Mesenchymal stem cell (in vitro differentiated cells and primary cell): ENCODE results near the gene RAMACL.
A peak's percentile ranks its signal among the peaks of the same experiment; 100 is the strongest.
"Not testable (repeated sequence)": the region's sequence is repeated elsewhere in the genome, so short reads cannot be mapped to it uniquely, and the experiment has no call there.

ENCODE experiments used
- DNase-seq: peaks from one replicate; pipeline ENCODE4 v3.0.0-alpha.2; 2013
- H2AFZ ChIP-seq: one replicate; pipeline ENCODE4 v1.6.1; 2013; ENCODE audit warnings: low read depth, mild to moderate bottlenecking, control low read depth, inconsistent platforms, low read length, moderate library complexity
- H2AK5ac ChIP-seq: 2 replicates; pipeline ENCODE4 v1.6.1; 2013; ENCODE audit warnings: low read length, moderate library complexity, mild to moderate bottlenecking, inconsistent platforms; ENCODE audit not compliant: severe bottlenecking
- H2BK120ac ChIP-seq: one replicate; pipeline ENCODE4 v1.6.1; 2013; ENCODE audit warnings: low read depth, mild to moderate bottlenecking, inconsistent platforms, low read length, moderate library complexity
- H2BK12ac ChIP-seq, 2 experiments: one replicate each; pipeline ENCODE4 v1.6.1; 2013; ENCODE audit warnings: inconsistent platforms in 2 of 2, low read length in 2 of 2, mild to moderate bottlenecking in 2 of 2, moderate library complexity in 2 of 2, control low read depth in 1 of 2
- H2BK15ac ChIP-seq: one replicate; pipeline ENCODE4 v1.6.1; 2013; ENCODE audit warnings: mild to moderate bottlenecking, low read depth, inconsistent platforms; ENCODE audit not compliant: poor library complexity, severe bottlenecking
- H2BK5ac ChIP-seq: 2 replicates; pipeline ENCODE4 v1.6.1; 2013; ENCODE audit warnings: low read depth, mild to moderate bottlenecking, low read length, control low read depth, inconsistent platforms; ENCODE audit not compliant: poor library complexity, severe bottlenecking
- H3K14ac ChIP-seq, 2 experiments: one replicate each; pipeline ENCODE4 v1.6.1; 2013; ENCODE audit warnings: inconsistent platforms in 2 of 2, low read length in 2 of 2, control low read depth in 1 of 2, mild to moderate bottlenecking in 1 of 2, moderate library complexity in 1 of 2
- H3K18ac ChIP-seq, 2 experiments: one replicate each; pipeline ENCODE4 v1.6.1; 2013; ENCODE audit warnings: inconsistent platforms in 2 of 2, low read length in 2 of 2, control low read depth in 1 of 2, low read depth in 1 of 2, mild to moderate bottlenecking in 1 of 2
- H3K23ac ChIP-seq, 2 experiments: one replicate each; pipeline ENCODE4 v1.6.1; 2013; ENCODE audit warnings: inconsistent platforms in 2 of 2, low read length in 2 of 2, mild to moderate bottlenecking in 2 of 2, moderate library complexity in 2 of 2, control low read depth in 1 of 2
- H3K27ac ChIP-seq: 2 replicates; pipeline ENCODE4 v1.5.1; 2013; ENCODE audit warnings: mild to moderate bottlenecking, moderate library complexity, low read length, control low read depth, inconsistent platforms; ENCODE audit not compliant: poor library complexity, severe bottlenecking
- H3K27me3 ChIP-seq, 2 experiments: 2 replicates each; pipeline versions ENCODE4 v1.6.1 to v1.7.0; 2013; ENCODE audit warnings: low read length in 2 of 2, mild to moderate bottlenecking in 2 of 2, moderate library complexity in 2 of 2, control low read depth in 1 of 2, inconsistent platforms in 1 of 2; ENCODE audit not compliant: control insufficient read depth in 1 of 2, insufficient read depth in 1 of 2
- H3K36me3 ChIP-seq, 2 experiments: 2 replicates each; pipeline versions ENCODE4 v1.6.1 to v1.7.0; 2013; ENCODE audit warnings: low read length in 2 of 2, control low read depth in 1 of 2, inconsistent platforms in 1 of 2, low read depth in 1 of 2, mild to moderate bottlenecking in 1 of 2; ENCODE audit not compliant: insufficient read depth in 2 of 2, control insufficient read depth in 1 of 2
- H3K4ac ChIP-seq, 2 experiments: one replicate each; pipeline ENCODE4 v1.6.1; 2013; ENCODE audit warnings: inconsistent platforms in 2 of 2, low read length in 2 of 2, mild to moderate bottlenecking in 2 of 2, moderate library complexity in 2 of 2, control low read depth in 1 of 2, low read depth in 1 of 2
- H3K4me1 ChIP-seq: 2 replicates; pipeline ENCODE4 v1.6.1; 2013; ENCODE audit warnings: low read depth, low read length, control low read depth; ENCODE audit not compliant: control insufficient read depth, insufficient read depth
- H3K4me2 ChIP-seq: 2 replicates; pipeline ENCODE4 v1.6.1; 2013; ENCODE audit warnings: low read length, mild to moderate bottlenecking, inconsistent platforms; ENCODE audit not compliant: poor library complexity, severe bottlenecking
- H3K4me3 ChIP-seq, 2 experiments: 2 replicates each; pipeline versions ENCODE4 v1.5.1 to v1.7.0; 2013; ENCODE audit warnings: low read length in 2 of 2, mild to moderate bottlenecking in 2 of 2, control low read depth in 1 of 2, low read depth in 1 of 2; ENCODE audit not compliant: insufficient read depth in 1 of 2
- H3K79me1 ChIP-seq: replicated peaks from 2 replicates; pipeline ENCODE4 v1.6.1; 2013; ENCODE audit warnings: mild to moderate bottlenecking, control low read depth, low read length, inconsistent platforms; ENCODE audit not compliant: poor library complexity, severe bottlenecking
- H3K9ac ChIP-seq: 2 replicates; pipeline ENCODE4 v1.7.0; 2013; ENCODE audit warnings: mild to moderate bottlenecking, low read length, moderate library complexity
- H3K9me3 ChIP-seq: 2 replicates; pipeline ENCODE4 v1.7.0; 2013; ENCODE audit warnings: mild to moderate bottlenecking, low read length; ENCODE audit not compliant: control insufficient read depth
- H4K8ac ChIP-seq: one replicate; pipeline ENCODE4 v1.6.1; 2013; ENCODE audit warnings: inconsistent platforms, mild to moderate bottlenecking, low read length, moderate library complexity
- H4K91ac ChIP-seq: one replicate; pipeline ENCODE4 v1.6.1; 2013; ENCODE audit warnings: mild to moderate bottlenecking, low read length, inconsistent platforms
- WGBS: methylation state at CpG from one replicate; pipeline ENCODE4 v1.1.7; 2013; ENCODE audit warnings: mixed read lengths; 5-methylcytosine and 5-hydroxymethylcytosine counted together

Gene RAMACL

GRCh38 chr6:166583230-166583965, 3.1 kb downstream of the RAMACL start:
- H3K4ac ChIP-seq, result no peak overlapping the region
- no peaks in the 10 kb centered on the region for H3K27me3 ChIP-seq
- WGBS, result 95% methylated on average over 15 of the region's 15 CpGs
- no peak overlapping the region for H4K91ac ChIP-seq
- no peak overlapping the region for H3K4me2 ChIP-seq
- H2AFZ ChIP-seq, result no peak overlapping the region
- H3K18ac ChIP-seq, result no peak overlapping the region
- no peak overlapping the region for H3K14ac ChIP-seq
- no peak overlapping the region for H3K23ac ChIP-seq
- H3K9ac ChIP-seq, result no peak overlapping the region
- H4K8ac ChIP-seq, result no peak overlapping the region
- H3K9me3 ChIP-seq, result no peaks in the 10 kb centered on the region
- H2BK12ac ChIP-seq, result peak overlapping the region in 1 of 2 experiments; percentile 85
- peaks cover 1% of the 10 kb centered on the region for H3K79me1 ChIP-seq
- no peak overlapping the region for H3K27ac ChIP-seq
- no peak overlapping the region for H2AK5ac ChIP-seq
- peaks cover 11% of the 10 kb centered on the region for H3K4me1 ChIP-seq
- H3K4me3 ChIP-seq, result no peak overlapping the region
- no peak overlapping the region for H2BK5ac ChIP-seq
- no peak overlapping the region for H2BK15ac ChIP-seq
- H3K36me3 ChIP-seq, result no peaks in the 10 kb centered on the region
- DNase-seq, result no peak
- no peak overlapping the region for H2BK120ac ChIP-seq

- Histone ChIP-seq H2AFZ (no peak overlapping the region), H2BK15ac (no peak overlapping the region), H2BK120ac (no peak overlapping the region), H2BK12ac (no peak overlapping the region), H3K4me3 (no peak overlapping the region), H3K14ac (no peak overlapping the region), H2AK5ac (no peak overlapping the region), H2BK5ac (no peak overlapping the region), H3K79me1 (peaks cover 1% of the 10 kb centered on the region), H3K27ac (no peak overlapping the region), H3K23ac (no peak overlapping the region), H3K9ac (no peak overlapping the region), H3K27me3 (no peaks in the 10 kb centered on the region), H3K4me1 (peaks cover 9% of the 10 kb centered on the region), H3K4ac (no peak overlapping the region), H3K18ac (no peak overlapping the region), H3K9me3 (no peaks in the 10 kb centered on the region), H3K4me2 (no peak overlapping the region), H4K91ac (no peak overlapping the region), H3K36me3 (no peaks in the 10 kb centered on the region), H4K8ac (no peak overlapping the region)
- 92% methylated on average over 4 of the region's 6 CpGs for WGBS
- DNase-seq, result no peak
Measured at GRCh38 chr6:166582258-166582657, 4.2 kb downstream of the RAMACL start.

- not testable (repeated sequence) for H3K79me1 ChIP-seq, H4K91ac ChIP-seq, H4K8ac ChIP-seq, H3K23ac ChIP-seq, H3K27ac ChIP-seq, H3K36me3 ChIP-seq, H3K9ac ChIP-seq, H3K4me1 ChIP-seq, H2BK5ac ChIP-seq, H2AFZ ChIP-seq, H2AK5ac ChIP-seq, DNase-seq, H3K4me3 ChIP-seq, H3K4me2 ChIP-seq, H2BK120ac ChIP-seq, H3K27me3 ChIP-seq, H3K9me3 ChIP-seq, H3K18ac ChIP-seq, H3K4ac ChIP-seq, H2BK15ac ChIP-seq
- peak overlapping the region in 1 of 2 experiments; percentile 58 for H2BK12ac ChIP-seq
- peak overlapping the region in 1 of 2 experiments; percentile 86 for H3K14ac ChIP-seq
- 98% methylated on average over 8 of the region's 8 CpGs for WGBS
Measured at GRCh38 chr6:166581801-166582200, 4.7 kb downstream of the RAMACL start.

GRCh38 chr6:166581091-166581511, 5.4 kb downstream of the RAMACL start:
- H2BK12ac ChIP-seq, result peak overlapping the region; percentile 68 to 70
- no peak for DNase-seq
- H3K4me3 ChIP-seq, result no peak overlapping the region
- H4K91ac ChIP-seq, result no peak overlapping the region
- no peaks in the 10 kb centered on the region for H3K27me3 ChIP-seq
- H3K27ac ChIP-seq, result no peak overlapping the region
- no peak overlapping the region for H2BK5ac ChIP-seq
- peak overlapping the region; percentile 73 for H2BK15ac ChIP-seq
- 98% methylated on average over 11 of the region's 11 CpGs for WGBS
- peak overlapping the region in 1 of 2 experiments; percentile 18 for H3K18ac ChIP-seq
- no peak overlapping the region for H3K14ac ChIP-seq
- no peak overlapping the region for H2BK120ac ChIP-seq
- H2AFZ ChIP-seq, result no peak overlapping the region
- H3K9me3 ChIP-seq, result no peaks in the 10 kb centered on the region
- H3K4ac ChIP-seq, result no peak overlapping the region
- H3K9ac ChIP-seq, result no peak overlapping the region
- H3K4me1 ChIP-seq, result peaks cover 9% of the 10 kb centered on the region
- no peak overlapping the region for H3K23ac ChIP-seq
- H2AK5ac ChIP-seq, result no peak overlapping the region
- H4K8ac ChIP-seq, result no peak overlapping the region
- H3K4me2 ChIP-seq, result no peak overlapping the region
- peaks cover 1% of the 10 kb centered on the region for H3K79me1 ChIP-seq
- no peaks in the 10 kb centered on the region for H3K36me3 ChIP-seq
